ENCODE data around the gene HEYL.

The HEYL gene

DNA sequence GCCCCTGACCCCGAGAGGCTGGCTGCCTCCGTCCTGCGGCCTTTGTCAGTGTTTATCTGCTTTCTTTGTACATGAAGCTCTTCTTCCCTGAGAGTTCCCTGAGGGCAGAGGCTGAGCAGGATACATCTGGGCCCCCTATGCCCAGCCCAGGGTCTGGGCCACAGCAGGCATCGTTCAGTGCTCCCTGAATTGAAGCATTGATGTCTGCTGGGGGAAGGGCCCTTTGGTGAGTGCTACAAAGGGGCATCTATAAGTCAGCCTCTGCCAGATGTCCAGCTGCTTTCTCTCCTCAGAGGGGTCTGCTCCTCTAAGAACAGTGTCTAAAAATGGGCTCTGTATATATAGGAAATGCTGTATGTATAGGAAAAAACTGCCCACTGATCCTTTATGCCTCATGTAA lies 2.1 kb downstream of the HEYL start:
- DNase-seq (ENCODE audit: low spot score): no peak

DNA sequence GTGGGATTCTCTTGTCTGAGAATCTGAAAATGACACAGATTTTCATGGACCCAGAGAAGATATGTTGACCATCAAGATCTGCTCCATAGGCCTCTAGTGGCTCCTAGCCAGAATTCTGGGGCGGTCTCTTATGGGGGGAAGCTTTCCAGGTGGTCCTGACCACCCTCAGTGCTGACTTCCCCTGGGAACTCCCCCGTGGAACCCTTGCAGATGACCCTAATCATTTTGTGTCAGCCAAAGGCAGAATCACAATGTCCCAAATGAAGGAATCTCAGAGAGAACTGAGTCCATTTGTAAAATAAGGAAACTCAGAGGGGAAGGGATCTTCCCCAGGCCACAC lies 3.6 kb downstream of the HEYL start:
- no peak for DNase-seq (ENCODE audit: low spot score)

DNA sequence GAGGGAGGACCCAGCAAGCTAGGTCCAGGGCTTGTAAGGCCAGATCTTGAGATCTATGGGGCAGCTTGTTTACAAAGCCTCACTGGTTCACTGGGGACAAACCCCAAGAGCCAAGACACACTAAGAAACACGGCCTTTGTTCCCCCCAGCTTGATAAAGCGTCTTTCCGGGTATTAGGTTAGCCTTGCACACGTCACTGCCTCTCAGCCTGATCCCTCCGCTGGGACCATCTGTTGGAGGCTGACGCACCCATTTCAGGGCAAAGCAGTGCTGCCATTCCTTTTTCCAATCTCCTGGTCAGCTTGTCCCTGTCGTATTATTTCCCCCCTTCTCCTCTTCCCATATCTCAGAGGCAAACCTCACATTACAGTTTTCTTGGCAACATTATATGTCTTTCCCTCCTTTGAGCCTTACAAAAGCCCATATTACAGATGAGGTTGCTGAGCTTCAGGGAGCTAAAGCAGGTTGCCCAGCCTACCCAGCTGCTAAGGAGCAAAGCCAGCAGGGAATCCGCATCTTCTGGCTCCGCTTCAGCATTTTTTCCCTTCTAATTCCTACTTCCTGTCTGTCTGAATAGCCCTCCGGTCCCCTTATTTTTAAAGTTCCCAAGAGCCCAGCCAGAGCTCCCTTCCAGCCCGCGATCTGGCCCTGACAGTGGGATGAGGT lies 4.1 kb downstream of the HEYL start:
- no peak for DNase-seq (ENCODE audit: low spot score)

DNA sequence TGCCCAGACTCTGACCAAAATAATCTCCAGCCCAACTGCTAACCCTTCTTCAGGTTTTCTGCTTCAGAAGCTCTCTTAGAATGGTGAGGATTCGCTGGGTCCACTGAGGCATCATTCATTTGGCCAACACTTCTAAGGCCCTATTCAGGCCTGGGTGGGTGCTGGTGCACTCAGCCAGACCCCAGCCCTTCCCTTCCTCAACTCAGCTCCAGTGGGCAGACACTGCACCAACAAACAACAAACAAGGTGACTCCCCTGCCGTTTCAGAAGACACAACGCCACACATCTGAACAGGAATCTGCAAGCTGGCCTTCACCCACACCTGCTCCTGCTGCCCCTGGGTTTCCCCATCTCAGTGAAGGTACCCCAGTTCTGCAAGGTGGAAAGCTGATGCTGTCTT lies 6.0 kb downstream of the HEYL start:
- DNase-seq (ENCODE audit: low spot score): no peak

DNA sequence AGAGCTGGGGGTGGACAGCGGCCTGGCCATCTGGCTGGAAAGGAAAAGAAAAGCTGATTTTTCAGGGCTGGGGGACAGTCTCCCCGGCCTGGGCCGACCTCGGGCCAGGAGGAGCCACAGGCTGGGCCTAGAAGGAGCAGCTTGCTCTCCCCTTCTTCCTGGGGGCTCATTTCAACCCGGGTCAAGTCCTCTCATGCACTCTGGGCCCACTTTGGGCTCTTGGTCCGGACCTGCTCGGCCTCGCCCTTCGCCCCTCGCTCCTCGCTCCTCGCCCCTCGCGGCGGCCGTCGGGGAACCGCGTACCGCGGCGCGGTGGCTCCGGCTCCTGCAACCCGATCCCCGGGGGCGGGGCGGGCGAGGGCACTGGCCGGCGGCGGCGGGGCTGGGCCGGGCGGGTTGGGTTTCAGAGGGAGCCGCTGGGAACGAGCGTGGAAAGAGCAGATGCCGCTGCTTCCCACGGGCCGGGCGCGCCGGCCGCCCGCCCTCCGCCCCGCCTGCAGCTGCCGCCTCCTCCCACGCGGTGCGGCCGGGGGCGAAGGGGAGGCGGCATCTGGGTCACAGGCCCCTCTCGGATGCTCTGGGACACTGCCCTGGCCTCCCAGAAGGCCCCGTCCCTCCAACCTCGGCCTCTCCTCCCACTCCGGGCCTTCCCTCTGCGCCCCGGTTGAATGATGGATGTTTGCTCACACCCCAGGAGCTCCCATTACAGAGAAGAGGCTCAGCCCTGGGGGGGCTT lies 6.6 kb downstream of the HEYL start:
- DNase-seq (ENCODE audit: low spot score): peak; percentile 94

DNA sequence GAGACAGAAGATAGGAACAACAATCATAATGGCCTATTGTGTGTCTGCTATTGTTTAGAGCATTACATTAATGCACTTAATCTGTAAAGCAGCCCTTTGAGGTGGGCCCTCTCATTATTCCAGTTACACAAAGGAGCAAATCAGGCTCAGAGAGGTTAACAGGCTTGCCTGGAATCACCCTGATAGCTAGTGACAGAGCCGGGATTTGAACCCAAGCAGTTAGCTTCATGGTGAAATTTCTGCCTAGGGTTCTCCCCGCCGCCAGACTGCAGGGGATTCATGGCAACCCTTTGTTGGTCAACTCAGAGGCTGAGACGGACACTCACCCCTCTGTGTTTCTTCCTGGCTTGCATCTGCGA lies 7.1 kb downstream of the HEYL start:
- no peak for DNase-seq (ENCODE audit: low spot score)

DNA sequence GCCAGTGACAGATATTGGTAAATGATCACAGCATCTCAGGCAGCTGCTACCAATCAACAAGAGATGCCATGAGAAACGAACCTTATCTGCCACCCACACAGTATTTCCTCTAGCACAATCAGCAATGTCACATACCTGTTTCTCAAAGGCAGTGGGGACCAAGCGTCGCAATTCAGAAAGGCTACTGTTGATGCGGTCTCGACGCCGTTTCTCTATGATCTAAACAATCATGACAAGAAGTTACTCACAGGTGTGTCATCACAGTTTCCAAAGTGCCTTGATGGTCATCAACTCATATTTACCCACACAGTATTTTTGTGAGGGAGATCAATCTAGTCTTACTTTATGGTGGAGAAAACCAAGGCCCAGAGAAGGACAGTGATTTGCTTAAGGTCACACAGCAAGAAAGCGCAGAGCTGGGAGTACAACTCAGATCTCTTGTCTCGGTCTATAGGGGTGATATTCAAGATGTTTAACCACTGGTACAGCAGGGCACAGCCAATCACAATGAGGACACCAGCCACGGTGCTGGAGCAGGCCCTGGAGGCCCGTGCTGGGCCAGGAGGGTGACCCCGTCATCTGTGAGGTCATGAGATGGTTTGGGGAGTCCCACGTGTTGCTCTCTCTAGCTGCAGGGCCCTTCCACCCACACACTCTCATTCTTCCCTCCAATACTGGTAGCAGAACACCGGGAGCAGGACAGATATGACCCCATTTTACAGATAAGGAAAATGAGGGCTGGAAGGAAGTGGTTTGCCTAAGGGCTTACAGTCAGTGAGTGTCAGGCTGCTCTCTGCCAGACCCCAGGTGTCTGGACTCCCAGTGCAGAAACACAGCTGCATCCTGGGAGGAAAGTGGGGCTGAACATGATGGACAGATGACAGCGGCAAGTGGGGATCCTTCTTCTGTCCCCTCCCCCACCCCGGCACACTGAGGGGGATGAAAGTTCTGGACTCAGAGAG lies 7.8 kb downstream of the HEYL start:
- DNase-seq (ENCODE audit: low spot score): no peak

DNA sequence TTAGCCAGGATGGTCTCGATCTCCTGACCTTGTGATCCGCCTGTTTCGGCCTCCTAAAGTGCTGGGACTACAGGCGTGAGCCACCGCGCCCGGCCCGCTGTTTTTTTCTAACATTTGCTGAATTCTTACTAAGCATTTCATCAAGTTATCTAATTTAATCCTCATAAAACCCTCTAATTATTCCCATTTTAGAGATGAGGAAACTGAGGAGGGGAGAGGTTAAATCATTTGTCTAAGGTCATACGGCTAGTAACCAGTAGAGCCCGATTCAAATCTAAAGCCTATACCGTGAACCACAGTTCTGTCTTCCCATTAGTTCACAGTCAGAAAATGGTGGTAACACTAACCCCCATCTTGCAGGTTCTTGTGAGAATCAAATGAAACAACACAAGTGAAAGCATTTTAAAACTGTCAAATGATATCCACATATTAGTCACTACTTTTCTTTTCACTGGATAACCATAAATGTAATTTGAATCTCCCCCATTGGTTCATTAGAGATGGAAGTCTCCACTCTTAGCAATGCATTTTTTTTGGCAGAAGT lies 10.6 kb downstream of the HEYL start:
- DNase-seq (ENCODE audit: low spot score): no peak

DNA sequence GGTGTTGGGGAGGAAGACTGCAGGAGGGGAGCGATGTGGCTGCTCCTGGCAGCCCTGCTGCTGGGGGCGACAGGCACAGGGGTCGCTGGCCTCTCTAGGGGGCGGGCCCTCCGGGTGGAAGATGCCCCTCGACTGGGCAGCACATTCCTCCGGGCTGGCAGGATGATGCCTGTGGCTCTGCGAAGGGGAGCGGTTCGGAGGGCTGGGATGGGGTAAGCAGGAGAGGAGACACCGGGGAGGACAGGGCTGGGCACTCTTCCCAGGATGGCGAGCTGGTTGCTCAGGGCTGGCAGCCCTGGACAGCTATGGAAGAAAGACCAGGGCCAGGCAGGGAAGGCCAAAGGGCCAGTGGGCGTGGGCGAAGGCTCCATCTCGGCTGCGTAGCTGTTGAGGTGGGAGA lies 12.8 kb downstream of the HEYL start:
- no peak for DNase-seq (ENCODE audit: low spot score)

DNA sequence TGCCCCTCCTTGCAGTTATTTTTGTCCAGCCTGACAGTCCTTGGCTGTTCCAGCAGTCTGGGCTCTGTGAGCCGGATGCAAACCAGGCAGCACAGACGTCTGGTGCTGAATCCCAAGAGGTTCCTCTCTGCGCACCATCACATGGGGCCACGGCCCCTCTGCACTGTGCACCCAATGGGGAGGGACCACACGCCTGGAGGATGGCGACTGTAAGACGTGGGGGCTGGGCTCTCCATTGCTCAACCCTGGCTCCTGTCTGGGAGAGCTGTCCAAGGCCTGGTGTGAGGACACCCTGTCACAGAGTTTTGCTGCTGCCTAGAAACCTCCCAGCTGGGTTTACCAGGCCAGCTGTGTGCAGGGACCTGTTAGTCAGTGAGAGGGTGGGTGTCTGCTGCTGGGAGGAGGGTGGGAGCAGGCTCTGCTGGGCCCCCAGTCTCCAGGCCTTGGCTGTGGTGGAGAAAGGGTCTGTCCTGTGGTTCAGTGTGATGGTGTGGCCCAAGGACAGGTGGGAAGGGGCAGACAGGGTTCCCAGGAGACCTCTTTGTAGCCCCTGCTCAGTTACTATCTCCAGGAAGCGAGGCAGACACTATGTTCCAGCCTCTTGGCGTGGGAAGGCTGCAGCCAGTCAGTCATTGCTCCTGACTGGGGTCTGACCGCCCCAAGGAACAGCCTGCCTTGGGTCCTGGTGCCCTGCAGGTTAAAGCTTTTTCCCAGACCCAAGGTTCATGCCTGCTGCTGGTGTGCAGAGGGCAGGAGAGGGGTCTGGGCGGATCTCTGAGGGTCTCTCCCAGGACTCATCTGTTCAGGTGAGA lies 13.8 kb downstream of the HEYL start:
- peak; percentile 76 for DNase-seq (ENCODE audit: low spot score)

DNA sequence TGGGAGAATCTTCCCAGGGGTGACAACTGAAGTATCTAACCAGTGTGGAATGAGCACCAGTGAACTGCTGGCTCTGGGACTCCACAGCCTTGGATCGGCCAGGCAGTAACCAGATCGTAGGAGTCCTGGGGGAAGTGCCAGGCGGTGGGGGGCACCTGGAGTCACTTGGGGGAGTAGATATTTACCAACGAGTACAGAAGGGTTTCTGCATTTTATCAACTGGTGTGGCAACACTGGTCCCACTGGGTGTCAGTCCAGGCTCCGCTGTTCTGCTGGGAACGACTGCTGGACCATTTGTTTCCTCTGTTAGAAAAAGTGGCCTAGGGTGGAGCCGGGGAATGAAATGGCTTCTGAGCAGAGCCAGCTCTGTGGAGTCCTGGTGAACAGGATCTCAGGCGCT lies 14.4 kb downstream of the HEYL start:
- no peak for DNase-seq (ENCODE audit: low spot score)

DNA sequence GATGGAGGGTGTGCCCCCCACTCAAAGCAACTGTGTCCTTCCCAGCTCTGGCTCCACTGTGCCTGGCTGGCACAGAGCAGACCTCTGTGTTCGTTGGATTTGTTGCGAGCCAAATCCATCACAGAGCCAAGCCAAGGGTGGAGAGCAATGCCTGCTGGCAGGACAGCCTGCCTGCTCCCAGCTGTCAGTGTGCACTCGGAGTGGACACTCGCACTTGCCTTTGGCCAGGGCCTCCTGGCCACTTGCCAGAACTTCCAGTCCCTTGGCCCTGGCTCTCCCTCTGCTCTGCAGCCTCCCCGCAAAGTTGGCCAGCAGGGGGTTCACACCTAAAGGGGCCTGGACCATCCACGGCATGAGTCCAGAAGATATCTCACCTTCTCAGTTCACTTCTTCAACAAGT lies 16.4 kb downstream of the HEYL start:
- no peak for DNase-seq (ENCODE audit: low spot score)

DNA sequence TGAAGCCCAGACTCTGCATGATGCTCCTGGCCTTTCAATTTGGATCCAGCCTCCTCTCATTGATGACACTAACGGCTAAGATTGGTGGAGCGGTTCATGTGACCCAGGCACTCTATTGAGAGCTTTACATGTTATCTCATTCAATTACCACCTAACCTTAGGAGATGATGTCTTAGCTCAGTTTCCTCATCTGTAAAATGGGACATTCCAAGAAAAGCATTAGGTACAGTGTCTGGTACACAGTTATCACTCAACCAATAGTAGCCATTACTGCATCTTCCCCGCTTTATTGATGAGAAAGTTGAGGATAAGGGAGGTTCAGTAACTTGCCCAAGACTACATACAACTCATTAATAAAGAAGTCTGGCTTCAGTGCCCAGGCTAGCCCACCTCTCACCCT lies 17.0 kb downstream of the HEYL start:
- peak; percentile 3 for DNase-seq (ENCODE audit: low spot score)

DNA sequence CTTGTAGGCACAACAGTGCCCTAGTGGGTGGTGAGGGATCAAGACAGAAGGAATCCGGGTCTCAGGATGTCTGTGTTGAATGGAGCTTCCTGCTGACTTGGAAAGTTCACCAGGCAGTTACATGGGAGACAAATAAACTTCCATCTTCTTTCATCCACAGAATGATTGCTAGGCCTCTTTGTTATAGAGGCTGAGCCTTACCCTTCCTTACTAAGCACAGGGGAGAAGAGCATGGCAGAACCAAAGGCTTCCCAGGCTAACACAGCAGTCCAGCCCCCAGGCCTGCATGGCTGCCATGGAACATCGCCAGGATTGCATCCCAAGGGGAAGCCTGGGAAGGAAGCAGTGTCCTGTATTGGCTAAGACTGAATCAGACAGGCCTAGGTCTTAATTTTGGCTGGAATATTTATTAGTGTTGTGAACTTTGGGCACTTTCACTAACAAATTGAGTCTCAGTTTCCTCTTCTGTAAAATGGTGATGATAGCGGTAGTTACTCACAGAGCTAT lies 18.7 kb downstream of the HEYL start:
- peak; percentile 4 for DNase-seq (ENCODE audit: low spot score)

DNA sequence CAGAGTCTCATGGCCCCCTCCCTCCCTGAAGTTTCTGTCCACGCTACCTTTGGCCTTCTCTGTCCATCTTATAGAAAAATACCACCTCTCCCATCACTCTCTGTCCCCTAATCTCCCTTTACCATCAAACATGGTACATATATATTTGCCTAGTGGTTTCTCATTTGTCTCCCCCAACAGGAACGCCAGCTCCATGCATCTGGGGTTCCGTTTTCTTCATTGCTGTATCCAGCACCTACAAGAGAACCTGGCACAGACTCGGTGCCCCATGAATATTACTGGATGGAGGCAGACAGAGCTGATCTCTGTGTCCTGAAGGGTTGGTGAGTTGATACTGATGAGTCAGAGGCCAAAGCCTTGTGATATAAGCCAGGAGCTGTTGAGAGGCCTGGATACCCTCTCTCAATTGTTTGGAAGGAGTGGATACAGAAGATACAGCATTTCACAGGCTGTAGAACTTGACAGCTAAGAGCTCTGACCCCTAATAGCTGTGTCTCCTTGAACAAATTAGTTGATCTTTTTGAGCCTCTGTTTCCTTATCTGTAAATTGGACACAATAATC lies 21.9 kb downstream of the HEYL start:
- no peak for DNase-seq (ENCODE audit: low spot score)

DNA sequence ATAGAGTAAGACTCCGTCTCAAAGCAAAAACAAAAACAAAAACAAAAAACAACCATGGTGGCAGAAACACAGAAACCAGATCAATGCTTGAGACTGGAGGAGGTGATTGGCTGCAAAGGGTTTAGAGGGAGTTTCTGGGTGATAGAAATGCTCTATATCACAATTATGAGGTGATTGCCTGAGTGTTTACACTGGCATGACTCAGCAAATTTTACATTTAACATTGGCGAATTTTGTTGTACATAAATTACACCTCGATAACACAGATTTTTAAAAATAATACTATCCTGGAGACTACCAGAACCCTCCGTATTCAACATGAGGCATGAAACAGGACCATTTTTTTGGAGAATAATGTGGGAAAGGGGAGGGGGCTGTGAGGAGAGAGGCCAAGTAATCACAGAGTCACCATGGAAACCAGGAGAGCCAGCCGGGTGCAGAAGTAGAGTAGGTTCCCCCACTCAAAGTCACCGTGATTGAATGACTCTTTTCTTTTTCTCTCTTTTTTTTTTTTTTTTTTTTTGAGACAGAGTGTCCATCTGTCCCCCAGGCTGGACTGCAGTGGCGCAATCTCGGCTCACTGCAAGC lies 24.3 kb downstream of the HEYL start:
- no peak for DNase-seq (ENCODE audit: low spot score)

DNA sequence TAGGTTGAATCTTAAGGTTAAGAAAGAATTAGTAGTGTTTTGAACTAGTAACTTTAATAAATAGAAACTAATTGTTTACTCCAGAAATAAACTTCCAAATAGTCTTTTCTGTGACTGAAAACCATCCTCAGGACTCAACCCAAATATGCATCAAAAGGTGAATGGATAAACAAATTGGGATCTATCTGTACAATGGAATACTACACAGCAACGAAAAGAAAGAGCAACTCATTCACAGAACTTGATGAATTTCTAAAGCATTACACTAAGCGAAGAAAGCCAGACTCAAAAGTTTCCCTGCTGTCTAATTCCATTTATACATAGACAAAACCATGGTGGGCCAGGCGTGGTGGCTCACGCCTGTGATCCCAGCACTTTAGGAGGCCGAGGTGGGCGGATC lies 25.0 kb downstream of the HEYL start:
- no peak for DNase-seq (ENCODE audit: low spot score)

DNA sequence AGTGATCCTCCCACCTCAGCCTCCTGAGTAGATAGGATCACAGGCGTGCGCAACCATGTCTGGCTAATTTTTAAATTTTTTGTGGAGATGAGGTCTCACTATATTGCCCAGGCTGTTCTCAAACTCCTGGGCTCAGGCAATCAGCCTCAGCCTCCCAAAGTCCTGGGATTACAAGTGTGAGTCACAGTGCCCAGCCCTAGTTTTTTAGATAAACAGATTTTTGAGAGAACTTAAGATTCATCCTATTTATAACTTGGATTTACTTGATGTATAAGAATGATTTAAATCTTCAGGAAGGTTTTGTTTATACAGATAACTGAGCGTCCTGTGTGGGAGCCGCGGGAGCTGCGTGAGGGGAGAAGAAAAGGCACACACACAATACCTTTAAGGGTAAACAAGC lies 26.2 kb downstream of the HEYL start:
- DNase-seq (ENCODE audit: low spot score): no peak

DNA sequence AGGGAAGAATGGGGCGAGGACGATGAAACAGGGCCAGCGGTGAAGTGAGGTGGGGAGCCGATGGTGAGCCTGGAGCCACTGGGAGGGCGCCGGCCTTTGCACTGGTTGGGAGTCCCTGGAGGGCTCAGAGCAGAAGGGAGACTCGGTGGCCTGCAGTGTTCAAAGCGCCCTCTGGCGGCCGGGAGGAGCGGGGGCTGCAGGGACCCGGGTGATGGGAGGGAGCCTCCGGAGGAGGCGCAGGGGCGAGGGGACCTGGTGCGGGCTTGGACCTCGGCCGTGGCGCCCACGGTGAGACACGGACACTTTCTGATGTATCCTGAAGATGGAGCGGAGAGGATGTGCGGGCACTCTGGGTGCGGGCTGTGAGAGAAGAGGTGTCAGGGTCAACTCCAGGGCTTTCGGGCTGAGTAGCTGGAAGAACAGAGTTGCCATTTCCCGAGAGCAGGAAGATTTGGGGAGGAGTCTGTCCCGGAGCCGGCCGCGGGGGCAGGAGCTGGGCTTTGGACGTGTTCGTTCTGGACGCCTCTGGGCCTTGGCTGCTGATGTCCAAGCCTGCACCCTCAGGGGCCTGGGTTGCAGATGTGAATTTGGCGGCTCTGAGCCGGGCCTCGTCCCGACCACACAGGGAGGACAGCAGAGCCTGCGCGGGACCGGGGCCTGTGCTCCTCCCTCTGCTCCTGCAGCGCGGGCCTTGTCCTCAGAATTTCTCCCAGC lies 29.7 kb downstream of the HEYL start:
- DNase-seq (ENCODE audit: low spot score): peak; percentile 84

DNA sequence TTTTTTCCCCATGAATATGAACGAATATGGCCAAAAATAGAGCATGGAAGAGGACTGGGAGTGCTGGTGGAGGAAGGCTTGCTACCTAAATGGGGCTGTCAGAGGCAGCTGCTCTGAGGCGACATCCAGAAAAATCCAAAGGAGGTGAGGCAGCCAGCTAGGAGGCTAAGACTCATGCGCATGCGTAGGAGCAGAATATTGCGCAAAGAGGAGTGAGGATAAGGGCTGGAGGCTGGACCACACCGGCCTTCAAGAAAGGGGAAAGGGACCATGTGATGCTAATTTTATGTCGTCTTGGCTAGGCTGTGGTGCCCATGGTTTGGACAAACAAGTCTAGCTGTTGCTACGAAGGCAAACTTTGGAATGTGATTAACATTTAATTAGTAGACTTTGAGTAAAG lies 30.5 kb downstream of the HEYL start:
- DNase-seq (ENCODE audit: low spot score): no peak

Measured in AG20443 (cell line).